HG02571 (cell line): ENCODE results near the gene H6PD.

Source experiments
- ATAC-seq: cut with Tn5 transposase; IDR thresholded peaks from one replicate; pipeline ENCODE4 v1.9.1; 2021; ENCODE audit warnings: mild to moderate bottlenecking, moderate library complexity; ENCODE audit not compliant: unreplicated experiment

The H6PD gene

DNA sequence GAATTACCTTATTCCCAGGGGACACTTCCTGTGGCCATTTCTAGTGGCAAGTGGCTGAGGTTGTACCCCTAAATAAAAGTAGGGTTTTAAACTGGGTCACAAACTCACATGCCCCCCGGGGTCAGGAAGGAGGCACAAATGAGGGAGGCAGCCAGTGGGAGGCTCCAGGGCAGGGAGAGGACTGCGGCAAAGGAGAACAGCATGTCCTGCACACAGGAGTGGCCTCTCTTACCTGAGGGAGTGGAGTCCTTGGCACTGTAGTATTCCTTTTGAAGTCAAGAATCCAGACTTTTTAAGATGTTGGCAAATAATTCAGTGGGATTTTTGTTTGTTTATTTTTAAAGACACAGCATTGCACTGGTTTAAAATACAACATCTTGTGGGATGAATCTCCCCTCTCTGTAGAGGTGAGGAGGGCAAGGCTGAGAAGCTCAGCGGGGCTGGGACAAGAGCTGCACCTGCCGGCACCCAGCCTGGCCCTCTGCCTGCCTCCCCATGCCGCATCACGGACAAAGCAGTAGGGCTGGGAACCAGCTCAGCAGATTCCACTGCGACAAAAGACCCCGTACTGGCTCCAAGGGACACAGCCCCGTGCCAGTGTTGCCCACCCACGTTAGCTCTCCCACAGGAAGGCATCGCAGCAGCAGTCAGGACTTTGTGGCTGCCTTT lies 80.3 kb downstream of the H6PD start:
- no peak for ATAC-seq

GRCh38 chr1:9315411-9316079 lies 81.0 kb downstream of the H6PD start:
- ATAC-seq: no peak

DNA sequence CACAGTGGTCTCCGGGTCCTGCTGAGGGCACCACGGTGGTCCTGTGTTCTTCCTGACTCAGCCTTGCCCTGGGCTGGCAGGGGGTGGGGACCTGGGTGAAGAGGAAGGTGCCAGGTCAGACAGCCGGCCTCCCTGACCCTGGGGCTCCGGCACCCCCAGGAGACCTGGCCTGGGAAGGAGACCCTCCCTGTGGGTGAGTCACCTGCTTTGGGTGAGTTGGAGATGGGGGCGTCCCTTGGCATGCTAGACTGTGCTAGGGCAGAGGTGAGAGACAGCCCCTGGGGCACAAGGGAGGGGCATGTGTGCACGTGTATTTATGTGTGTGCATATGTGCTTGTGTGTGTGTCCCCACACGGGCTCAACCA lies 81.5 kb downstream of the H6PD start:
- ATAC-seq: no peak

DNA sequence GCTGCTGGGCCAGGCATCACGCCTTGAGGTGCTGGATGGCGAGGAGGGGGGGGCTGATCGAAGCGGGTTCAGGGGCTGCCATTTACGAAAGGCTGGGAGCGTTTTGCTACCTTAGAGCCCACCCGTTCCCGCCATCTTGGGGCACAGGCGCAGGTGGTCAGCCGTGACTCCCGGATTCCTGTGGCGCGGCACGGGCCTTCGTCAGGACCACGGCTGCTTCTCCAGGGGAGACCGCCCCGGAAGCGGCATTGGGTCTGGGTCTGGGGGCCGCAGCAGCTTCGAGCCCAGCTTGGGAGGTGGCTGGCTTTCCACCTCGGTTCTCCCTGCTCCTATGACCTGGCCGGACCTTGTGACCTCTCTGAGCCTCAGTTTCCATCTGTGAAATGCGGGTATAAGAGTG lies 81.9 kb downstream of the H6PD start:
- ATAC-seq: no peak

DNA sequence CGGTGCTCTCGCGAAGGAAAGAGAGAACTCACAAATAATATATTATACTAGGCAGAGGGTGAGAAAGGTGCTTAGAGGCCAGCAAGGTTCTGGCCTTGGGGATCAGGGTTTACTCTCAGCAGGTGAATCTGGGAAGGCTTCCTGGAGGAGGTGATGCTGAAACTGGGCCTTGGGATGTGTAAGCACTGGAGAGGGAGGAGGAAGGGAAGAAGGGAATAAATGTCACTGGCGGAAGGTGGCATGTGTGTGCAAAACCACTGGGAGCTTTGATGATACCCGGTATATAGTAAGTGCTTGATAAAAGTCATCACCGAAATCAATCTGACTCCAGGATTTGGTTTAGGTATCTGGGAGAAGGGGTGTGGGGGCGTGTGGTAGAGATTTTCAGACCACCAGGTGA lies 82.5 kb downstream of the H6PD start:
- no peak for ATAC-seq

DNA sequence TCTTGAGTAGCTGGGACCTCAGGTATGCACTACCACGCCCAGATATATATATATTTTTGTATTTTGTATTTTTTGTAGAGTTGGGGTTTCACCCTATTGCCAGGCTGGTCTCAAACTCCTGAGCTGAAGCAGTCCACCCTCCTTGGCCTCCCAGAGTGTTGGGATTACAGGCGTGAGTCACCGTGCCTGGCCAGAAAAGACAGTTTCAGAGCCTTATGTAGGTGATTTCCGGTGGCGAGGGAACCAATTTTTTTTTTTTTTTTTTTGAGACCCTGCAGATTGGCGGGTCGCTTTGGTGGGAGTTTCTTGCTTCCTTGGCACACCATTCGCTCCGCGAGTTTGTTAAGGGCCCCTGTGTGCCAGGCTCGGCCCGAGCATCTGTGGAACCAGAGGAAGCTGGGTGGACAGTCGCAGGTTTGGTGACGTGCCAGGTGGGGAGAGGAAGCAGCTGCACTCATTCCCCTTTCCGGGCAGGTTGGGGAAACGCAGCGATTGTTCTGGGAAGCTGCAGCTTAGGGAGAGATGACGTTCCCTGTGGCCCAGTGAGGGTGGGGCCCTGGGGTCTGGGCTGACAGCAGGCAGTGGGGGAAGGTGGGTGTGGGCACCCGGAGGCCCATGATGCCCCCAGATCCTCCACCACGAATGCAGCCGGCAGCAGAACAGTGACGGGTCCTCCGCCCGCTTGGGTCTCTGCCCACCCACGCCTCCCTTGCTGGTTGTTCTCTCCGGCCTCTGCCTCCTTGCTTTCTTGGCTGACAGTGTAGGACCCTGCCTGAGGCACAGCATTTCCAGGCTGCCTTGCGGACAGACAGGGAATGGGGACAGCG lies 83.2 kb downstream of the H6PD start:
- no peak for ATAC-seq

DNA sequence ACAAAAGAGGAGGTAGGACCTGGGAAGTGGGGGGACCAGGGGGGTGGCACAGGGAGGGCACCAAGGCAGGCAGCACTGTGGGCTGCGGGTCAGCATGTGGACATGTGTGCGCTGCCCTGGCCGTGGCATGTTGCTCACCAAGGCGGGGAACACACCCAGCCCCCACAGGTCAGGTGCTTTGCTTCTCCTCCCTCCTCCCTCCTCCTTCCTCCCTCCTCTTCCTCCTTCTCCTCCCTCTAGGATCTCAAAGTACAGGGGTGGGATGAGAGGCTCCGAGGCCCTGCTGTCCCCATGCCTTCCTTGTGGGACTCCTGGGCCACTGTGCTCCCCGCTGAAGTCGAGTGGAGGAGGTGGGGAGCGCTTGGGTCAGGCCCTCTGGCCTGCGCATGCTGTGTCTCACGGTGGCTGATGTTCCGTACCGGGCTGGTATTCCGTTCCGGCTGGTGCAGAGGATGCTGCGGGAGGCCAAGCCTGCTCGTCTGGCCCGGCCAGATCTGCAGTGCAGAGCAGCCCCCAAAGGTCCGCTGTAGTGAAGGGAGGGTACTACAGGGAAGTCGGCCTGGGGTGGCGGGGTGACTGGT lies 84.7 kb downstream of the H6PD start:
- no peak for ATAC-seq

GRCh38 chr1:9319789-9320519 lies 85.4 kb downstream of the H6PD start:
- ATAC-seq: no peak
